Measurements from ENCODE around the gene LRP8. TPM values are rescaled to one million over a fixed set of nuclear protein-coding genes. Genes with fewer than 3 reads are reported as not detected.

Gene LRP8
- total RNA-seq, 1 donor from 2014 or later: 16.5 TPM

- Mint-ChIP-seq H3K36me3 (no peaks in the 10 kb centered on the region), H3K9me3 (no peaks in the 10 kb centered on the region)
Measured at GRCh38 chr1:53314096-53314495, 13.8 kb downstream of the LRP8 start.

GRCh38 chr1:53313556-53313955, 14.3 kb downstream of the LRP8 start:
- DNase-seq (ENCODE audit: extremely low spot score, unreplicated experiment): no peak
- Mint-ChIP-seq H3K4me1 (ENCODE audit: unreplicated experiment) (peaks cover 40% of the 10 kb centered on the region), H3K4me3 (peak overlapping the region; percentile 22), H3K27me3 (no peaks in the 10 kb centered on the region), H3K36me3 (no peaks in the 10 kb centered on the region), H3K9me3 (no peaks in the 10 kb centered on the region), H3K27ac (no peak overlapping the region)
- no peak for TF ChIP-seq CTCF (conservative IDR thresholded peaks at IDR 0.05)

More at GRCh38 chr1:53314096-53314495, 13.8 kb downstream of the LRP8 start:
- Mint-ChIP-seq H3K4me1 (ENCODE audit: unreplicated experiment) (peaks cover 36% of the 10 kb centered on the region), H3K27me3 (no peaks in the 10 kb centered on the region), H3K4me3 (no peak overlapping the region), H3K27ac (no peak overlapping the region)
- no peak for DNase-seq (ENCODE audit: extremely low spot score, unreplicated experiment)
- no peak for TF ChIP-seq CTCF (conservative IDR thresholded peaks at IDR 0.05)

DNA sequence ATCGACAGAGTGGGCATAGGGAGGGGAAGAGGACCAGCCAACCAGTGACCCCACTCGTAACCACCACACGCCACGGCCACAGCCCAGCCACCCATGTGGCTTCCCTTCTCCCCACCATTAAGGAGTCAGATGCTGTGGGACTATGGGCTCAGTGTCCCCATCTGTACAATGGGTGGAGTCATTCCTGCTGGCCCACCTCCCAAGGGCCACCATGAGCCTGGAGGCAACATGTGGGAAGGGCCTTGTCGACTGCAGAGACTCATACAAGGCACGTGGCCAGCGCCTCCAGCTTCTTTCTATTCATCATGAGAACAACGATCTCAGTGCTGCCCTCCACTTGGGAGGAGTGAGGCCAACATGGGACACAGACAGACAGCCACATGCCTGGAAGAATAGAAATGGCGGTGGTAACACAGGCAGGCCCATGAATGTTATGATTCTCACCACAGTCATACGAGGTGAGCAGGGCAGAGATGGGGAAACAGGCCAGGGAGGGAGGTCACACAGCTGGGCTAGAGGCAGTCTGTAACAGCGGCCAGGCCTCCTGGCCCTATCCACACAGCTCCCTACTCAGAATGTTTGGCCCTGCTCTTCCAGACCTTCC, 16.1 kb downstream of the LRP8 start:
- H3K4me1 Mint-ChIP-seq (ENCODE audit: unreplicated experiment): peaks cover 40% of the 10 kb centered on the region
- no peaks in the 10 kb centered on the region for H3K27me3 Mint-ChIP-seq
- H3K4me3 Mint-ChIP-seq: no peak overlapping the region
- H3K27ac Mint-ChIP-seq: no peak overlapping the region
- no peaks in the 10 kb centered on the region for H3K9me3 Mint-ChIP-seq
- H3K36me3 Mint-ChIP-seq: no peaks in the 10 kb centered on the region
- no peak for DNase-seq (ENCODE audit: extremely low spot score, unreplicated experiment)
- no peak for TF ChIP-seq CTCF (conservative IDR thresholded peaks at IDR 0.05)

DNA sequence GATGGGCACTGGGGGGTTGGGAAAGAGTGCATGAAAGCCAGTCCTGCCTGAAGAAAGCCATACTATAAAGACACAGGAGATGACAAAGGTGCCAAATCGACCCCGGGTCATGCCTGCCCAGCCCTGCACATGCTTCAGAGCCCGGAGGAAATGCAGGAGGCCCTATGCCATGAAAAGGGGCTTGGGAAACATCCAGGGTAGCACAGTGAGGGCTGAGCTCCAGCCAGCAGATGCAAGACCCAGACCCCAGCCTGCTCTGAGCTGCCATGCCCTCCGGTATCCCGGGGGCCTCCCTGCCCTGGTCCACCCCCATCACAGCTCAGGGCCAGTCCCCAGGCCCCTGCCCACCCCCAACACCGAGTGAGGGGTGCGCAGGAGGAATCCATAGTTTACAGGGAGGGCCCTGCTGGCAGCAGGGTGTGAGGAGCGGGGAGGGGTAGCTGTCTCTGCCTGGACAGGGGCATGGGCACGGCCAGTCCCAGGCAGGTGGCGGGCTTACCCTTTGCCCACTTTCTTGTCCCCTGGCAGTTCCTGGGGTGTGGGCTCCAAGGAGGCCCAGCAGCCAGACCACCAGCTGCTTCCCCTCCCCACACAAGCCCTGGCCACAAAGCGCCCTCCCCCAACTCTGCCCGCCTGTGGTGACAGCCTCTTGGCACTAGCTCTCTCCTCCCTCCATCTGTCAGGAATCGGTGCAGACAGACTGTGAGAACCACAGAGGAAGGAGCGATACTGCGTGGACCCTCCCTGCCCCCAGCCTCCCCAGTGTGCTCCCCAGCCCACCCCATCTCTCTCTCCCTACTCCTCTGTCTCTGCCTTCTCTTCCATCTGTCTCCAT, 16.8 kb downstream of the LRP8 start:
- Mint-ChIP-seq H3K4me3 (no peak overlapping the region), H3K36me3 (no peaks in the 10 kb centered on the region), H3K27me3 (no peaks in the 10 kb centered on the region), H3K9me3 (no peaks in the 10 kb centered on the region), H3K4me1 (ENCODE audit: unreplicated experiment) (peaks cover 40% of the 10 kb centered on the region), H3K27ac (no peak overlapping the region)
- DNase-seq (ENCODE audit: extremely low spot score, unreplicated experiment): no peak
- no peak for TF ChIP-seq CTCF (conservative IDR thresholded peaks at IDR 0.05)

- Mint-ChIP-seq H3K9me3 (no peaks in the 10 kb centered on the region), H3K4me3 (no peak overlapping the region), H3K4me1 (ENCODE audit: unreplicated experiment) (peaks cover 37% of the 10 kb centered on the region), H3K27ac (no peak overlapping the region), H3K27me3 (no peaks in the 10 kb centered on the region), H3K36me3 (no peaks in the 10 kb centered on the region)
- DNase-seq (ENCODE audit: extremely low spot score, unreplicated experiment): no peak
- no peak for TF ChIP-seq CTCF (conservative IDR thresholded peaks at IDR 0.05)
Measured at GRCh38 chr1:53309802-53310201, 18.1 kb downstream of the LRP8 start.
